Stimulated activated CD4-positive, alpha-beta T cell treated with anti-CD3 and anti-CD28 coated beads, Interleukin-15, amount 100 ng/mL, for 48 hours (primary cell): ENCODE measurements around the gene TMX1.

Experiments used
- DNase-seq, 2 donors: peaks; one replicate each; pipeline ENCODE4 v3.0.0-alpha.2; 2020; ENCODE audit warnings: low read depth in 2 of 2

Gene TMX1

DNA sequence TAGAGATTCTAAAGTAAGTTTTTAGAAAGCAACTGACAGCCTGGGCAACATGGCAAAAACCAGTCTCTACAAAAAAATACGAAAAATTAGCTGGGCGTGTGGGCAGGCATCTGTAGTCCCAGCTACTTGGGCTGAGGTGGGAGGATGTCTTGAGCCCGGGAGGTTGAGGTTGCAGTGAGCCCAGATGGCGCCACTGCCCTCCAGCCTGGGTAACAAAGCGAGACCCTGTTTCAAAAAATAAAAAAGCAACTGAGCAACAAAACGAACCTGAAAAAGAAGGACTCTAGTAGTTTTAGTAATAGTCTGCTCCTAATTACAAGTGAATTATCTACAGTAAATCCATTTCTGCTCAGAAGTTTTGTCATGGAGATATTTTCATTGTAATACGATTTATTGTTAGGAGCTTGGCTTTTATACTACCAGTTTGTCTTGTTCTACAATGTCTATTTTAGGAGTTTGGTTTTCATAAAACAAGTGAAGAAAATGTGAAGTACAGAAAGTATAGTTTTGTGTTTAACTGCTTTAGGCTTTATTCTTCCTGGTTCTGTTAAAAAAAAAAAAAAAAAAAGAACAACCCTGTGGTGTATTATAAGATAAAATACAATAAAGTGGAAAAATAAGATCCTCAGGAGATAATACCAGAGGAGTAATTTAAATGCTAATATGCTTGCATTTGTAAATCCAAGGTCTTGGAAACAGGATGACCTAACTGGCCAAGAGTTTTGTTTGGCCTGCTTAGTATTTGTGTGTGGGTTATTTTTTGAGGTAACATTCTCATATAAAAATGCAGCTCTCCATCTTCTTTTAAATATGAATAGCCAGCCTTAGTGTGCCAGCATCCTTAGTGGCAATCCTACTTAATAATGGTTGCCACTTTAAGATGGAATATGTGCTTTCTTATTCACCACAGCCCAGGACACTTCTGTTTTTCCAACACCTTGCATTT lies 2.8 kb downstream of the TMX1 start:
- DNase-seq = no peak

- DNase-seq = no peak
Observed at GRCh38 chr14:51244591-51244990, 4.5 kb downstream of the TMX1 start.

GRCh38 chr14:51246032-51246431 lies 6.0 kb downstream of the TMX1 start:
- no peak for DNase-seq

DNA sequence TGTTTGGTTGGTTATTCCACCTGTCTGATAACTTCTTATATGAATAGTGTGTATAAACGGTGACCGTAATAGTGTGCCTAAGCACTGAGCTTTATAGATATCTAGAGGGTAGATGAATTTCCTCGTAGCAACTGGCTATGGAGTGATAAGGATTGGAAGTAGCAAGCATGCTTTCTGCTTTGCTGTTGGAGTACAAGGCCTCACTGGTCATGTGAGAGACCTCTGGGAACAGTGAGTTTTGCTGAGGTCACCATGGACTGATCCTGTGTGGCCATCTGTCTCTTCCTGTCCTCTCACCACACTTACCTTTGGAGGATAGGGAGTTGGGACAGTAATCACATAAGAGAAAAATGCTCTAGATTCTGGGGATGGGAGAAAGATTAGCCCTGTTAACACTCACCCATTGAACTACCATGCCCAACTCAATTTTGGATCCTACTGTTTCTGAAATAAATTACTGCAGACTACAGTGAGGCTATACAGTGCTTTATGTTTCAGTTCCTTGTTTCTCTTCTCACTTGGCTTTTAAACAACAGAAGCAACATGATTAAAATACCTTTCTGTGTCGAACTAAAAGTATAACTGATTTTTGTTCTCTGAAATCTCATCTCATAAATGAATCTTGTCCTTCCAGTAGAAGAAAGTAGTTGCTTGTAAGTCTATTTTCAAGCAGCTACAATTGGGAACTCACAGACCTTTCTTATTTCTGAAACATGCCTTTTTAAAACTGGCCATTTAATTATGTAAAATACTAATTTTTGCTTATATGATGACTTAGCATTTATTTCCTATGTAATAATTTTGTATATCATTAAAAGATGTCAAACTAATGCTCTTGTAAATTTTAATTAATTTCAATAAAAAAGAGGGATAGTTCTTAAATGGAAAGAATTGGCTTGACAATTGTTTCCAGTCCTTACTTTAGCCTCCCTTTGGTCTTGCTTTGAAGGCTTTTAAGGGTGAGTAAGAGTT lies 8.3 kb downstream of the TMX1 start:
- no peak for DNase-seq

DNA sequence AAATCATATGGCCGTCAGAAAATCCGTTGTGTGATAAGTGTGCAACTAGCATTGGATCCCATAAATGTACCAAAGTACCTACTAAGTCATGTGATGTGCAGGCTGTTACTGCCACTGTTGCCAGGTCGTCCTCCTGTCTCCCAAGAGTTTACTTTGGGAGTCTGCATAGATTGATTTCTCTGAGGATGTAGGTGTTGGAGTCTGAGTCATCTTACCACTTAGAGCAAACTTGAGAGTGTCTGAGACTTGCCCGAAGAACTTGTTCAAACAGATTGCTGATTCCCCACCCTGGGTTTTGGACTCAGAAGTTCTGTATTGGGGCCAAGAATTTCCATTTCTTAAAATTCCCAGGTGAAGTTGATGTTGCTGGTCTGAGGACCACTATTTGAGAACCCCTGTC lies 11.4 kb downstream of the TMX1 start:
- no peak for DNase-seq

DNA sequence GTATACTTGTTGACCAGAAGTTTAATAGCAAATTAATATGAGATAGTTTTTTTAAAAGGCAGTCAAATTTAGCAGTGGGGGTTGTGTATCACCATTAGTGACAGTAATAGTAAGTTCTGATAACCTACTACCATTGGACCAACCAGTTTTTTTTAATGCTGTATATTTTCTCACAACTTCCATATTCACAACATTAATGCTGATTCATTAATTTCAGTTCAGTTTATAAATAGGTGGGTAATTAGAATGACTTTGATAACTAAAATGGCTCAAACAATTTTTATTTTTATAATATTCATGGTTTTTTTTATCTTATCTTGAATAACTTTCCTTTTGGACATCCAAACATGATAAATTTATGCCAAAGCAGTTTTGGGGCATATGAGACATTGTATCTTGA lies 13.8 kb downstream of the TMX1 start:
- no peak for DNase-seq

- no peak for DNase-seq
Observed at GRCh38 chr14:51258280-51258679, 18.2 kb downstream of the TMX1 start.

DNA sequence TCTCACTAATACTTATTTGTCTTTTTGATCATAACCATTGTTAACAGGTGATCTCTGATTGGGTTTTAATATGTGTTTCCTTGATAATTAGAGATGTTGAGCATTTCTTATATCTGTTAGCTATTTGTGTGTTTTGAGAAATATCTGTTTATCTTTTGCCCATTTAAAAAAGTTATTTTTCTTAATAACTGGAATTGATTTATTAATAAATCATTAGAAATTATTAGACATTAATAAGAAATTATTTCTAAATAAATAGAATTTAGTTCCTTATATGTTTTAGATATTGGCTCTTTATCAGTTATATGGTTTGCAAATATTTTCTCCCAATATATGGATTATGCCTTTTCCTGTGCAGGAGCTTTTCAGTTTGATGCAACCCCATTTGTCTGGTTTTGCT lies 18.7 kb downstream of the TMX1 start:
- no peak for DNase-seq

DNA sequence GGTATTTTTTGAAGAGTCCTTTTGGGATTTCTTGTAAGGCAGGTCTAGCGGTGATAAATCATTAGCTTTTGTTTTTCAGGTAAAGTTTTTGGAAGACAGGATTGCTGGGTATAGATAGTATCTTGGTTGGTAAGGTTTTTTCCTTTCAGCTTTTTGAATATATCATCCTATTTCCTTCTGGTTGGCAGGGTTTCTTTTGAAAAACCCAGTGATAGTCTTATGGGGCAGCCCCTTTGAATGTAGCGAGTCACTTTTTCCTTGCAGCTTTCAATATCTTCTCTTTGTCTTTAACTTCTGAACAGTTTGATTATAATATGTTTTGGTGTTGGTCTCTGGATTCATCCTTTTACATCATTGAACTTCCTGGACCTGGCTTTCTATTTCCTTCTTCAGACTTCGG lies 20.2 kb downstream of the TMX1 start:
- no peak for DNase-seq

DNA sequence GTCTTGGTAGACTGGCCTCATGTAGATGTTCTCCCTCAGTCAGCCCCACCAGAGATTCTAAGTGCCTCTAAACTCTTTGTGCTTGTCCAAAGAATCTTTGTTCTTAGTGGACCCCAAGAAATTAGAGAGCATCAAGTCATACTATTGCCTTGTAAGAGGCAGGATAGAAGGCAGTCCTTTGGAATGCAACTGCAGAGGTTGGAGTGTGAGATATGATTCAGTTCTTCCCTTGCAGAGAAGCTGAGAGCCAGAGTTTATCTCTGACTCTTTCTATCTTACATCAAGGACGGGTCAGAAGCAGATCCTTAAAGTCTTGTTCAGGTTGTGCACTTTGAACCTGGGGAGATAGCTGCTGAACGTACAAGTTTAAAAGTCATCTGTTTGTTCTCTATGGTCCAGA lies 21.1 kb downstream of the TMX1 start:
- no peak for DNase-seq

DNA sequence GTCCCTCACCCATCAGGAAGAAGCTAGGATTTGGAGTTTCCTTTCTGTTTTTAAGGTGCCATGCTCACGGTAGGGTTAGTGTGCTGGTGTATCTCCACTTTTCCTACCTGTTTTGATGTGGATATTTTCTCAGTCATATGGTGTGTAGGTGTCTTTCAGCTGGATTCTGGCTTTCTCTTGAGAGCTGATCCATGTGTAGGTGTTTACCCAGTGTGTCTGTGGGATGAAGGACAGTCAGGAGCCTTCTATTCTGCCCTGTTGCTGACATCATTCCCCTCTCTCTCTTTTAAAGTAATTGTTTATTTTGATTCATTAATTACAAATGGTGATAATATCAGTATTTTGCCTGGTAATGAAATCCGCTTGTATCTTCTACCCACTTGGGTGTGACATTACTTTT lies 22.8 kb downstream of the TMX1 start:
- DNase-seq = no peak

- DNase-seq = no peak
Observed at GRCh38 chr14:51269634-51270033, 29.6 kb downstream of the TMX1 start.

GRCh38 chr14:51276605-51277004 lies 36.6 kb downstream of the TMX1 start:
- DNase-seq = no peak

- DNase-seq = no peak
Observed at GRCh38 chr14:51277753-51278415, 37.8 kb downstream of the TMX1 start.

GRCh38 chr14:51282517-51282916 lies 42.5 kb downstream of the TMX1 start:
- DNase-seq = no peak

DNA sequence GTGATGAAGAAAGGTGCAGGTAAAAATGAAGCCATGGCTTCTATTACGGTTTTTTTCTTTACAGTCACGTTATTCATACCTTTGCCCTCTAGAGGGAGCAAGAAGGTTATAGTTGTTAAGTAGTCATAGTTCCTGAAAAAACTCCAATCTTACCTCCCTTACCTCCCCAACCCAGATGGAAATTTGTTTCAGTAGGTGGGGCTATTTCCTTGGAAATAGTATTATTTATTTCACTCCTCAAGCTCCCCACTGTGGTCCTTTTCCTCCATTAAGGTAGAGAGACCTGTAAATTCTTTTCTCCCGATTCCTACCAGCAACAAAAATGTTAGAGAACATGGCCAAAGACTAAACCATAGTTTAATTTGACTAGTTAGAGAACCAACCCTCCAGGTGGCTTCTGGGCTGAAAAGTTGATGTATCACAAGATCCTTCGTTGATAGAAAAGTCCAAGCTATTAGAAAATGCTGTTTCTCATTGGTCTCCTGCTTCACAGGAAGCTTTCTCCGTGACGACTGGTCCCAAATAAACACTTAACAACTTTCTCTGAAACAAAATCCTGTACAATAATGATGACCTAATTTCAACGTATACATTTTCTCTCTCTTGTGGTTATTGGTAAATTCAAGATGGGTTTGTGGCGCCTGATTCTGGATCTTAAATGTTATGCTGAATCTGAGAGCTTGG lies 43.5 kb downstream of the TMX1 start:
- DNase-seq = no peak

- no peak for DNase-seq
Observed at GRCh38 chr14:51284241-51284640, 44.2 kb downstream of the TMX1 start.

- DNase-seq = no peak
Observed at GRCh38 chr14:51285120-51285519, 45.1 kb downstream of the TMX1 start.

- no peak for DNase-seq
Observed at GRCh38 chr14:51289169-51289568, 49.1 kb downstream of the TMX1 start.

DNA sequence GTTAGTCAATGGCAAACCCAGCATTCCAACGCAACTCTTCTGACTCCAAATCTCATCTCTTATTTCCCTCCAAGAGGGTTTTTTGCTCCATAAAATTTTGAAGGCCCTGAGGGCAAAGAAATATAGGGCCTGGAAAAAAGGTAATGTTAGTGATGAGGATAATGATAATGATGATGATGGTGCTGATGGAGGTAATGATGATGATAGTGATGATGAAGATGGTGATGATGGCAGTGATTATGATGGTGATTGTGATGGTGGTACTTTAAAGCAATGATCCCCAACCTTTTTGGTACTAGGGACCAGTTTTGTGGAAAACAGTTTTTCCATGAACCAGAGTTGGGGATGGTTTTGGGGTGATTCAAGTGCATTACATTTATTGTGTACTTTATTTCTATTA lies 50.1 kb downstream of the TMX1 start:
- DNase-seq = no peak

- DNase-seq = no peak
Observed at GRCh38 chr14:51291016-51291415, 51.0 kb downstream of the TMX1 start.
